Ammon's horn (tissue), 1 donor: Measurements from ENCODE around the gene TBK1.
"Not testable (repeated sequence)": the region's sequence is repeated elsewhere in the genome, so short reads cannot be mapped to it uniquely, and the experiment has no call there.

Source experiments
- DNase-seq: peaks from one replicate; pipeline ENCODE4 v3.0.0-alpha.2; 2016; ENCODE audit warnings: low spot score

The TBK1 gene

GRCh38 chr12:64497484-64497883, 45.6 kb downstream of the TBK1 start:
- no peak for DNase-seq

DNA sequence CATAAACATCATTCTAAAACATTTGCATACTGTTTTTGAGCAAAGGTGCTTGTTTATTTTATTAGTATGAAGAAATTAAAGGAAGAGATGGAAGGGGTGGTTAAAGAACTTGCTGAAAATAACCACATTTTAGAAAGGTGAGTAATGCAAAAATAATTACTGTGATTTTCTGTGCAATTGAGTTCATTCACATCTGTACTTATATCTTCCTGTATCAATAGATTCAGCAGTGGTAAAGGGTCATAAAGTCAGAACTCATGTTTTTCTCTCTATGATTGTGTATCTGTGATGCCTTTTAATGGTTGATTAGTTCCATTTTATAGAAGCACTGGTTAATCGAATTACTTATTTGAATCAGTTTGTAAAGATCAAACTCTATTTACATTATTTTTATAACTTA, 46.0 kb downstream of the TBK1 start:
- no peak for DNase-seq

GRCh38 chr12:64500394-64500793, 48.5 kb downstream of the TBK1 start:
- peak; percentile 24 for DNase-seq

DNA sequence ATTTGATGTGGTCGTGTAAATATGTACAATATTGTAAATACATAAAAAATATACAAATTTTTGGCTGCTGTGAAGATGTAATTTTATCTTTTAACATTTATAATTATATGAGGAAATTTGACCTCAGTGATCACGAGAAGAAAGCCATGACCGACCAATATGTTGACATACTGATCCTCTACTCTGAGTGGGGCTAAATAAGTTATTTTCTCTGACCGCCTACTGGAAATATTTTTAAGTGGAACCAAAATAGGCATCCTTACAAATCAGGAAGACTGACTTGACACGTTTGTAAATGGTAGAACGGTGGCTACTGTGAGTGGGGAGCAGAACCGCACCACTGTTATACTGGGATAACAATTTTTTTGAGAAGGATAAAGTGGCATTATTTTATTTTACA, 49.6 kb downstream of the TBK1 start:
- DNase-seq, result no peak

DNA sequence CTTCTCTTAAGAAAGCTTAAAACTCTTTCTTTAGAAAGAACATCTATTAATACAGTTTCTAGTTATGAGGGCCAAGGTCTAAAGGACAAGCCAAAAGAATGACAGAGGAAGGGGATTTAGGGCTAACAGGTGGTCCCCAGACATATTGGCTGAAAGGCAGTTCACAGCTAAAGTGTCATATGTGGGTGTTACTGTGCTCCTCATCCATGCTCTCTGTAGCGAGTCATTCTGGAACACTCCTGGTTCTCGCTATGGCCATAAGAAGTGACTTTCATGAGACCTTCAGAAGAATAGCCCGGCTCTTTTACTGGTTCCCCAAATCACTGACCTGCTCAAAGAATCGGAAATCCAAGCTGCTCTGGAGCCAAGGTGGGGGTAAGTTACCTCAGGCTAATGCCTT, 55.0 kb downstream of the TBK1 start:
- DNase-seq, result no peak

GRCh38 chr12:64510667-64511066, 58.7 kb downstream of the TBK1 start:
- DNase-seq, result no peak

GRCh38 chr12:64518396-64518795, 66.5 kb downstream of the TBK1 start:
- no peak for DNase-seq

GRCh38 chr12:64521833-64522232, 69.9 kb downstream of the TBK1 start:
- no peak for DNase-seq

GRCh38 chr12:64522316-64522715, 70.4 kb downstream of the TBK1 start:
- DNase-seq, result no peak

GRCh38 chr12:64522807-64523206, 70.9 kb downstream of the TBK1 start:
- no peak for DNase-seq

DNA sequence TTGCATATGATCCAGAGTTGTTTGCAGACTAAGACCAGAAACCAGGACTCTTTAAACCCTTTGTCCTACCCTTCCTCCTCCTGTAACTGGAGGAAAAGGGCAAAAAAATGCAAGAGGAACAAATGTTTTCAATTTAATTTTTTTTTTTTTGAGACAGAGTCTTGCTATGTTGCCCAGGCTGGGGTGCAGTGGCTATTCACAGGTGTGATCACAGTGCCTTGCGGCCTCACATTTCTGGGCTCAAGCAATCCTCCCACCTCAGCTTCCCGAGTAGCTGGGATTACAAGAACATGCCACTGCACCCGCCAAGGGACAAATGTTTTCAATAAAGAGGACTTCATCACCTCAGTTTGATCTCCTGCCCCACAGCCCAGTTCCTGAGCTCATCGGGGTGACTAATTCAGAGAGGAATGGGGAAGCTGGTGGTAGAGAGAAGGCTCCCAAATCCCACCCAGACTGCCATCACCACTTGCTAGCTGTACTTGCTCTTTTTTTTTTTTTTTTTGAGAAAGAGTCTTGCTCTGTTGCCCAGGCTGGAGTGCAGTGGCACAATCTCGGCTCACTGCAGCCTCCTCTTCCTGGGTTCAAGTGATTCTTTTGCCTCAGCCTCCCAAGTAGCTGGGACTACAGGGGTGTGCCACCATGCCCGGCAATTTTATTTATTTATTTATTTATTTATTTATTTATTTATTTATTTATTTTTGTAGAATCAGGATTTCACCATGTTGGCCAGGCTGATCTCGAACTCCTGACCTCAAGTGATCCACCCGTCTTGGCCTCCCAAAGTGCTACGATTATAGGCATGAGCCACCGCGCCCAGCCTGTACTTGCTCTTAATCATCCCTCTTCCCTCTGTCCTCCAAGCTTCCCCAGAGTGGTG, 71.9 kb downstream of the TBK1 start:
- DNase-seq, result not testable (repeated sequence)

GRCh38 chr12:64525461-64526160, 73.7 kb downstream of the TBK1 start:
- DNase-seq, result peak; percentile 58

DNA sequence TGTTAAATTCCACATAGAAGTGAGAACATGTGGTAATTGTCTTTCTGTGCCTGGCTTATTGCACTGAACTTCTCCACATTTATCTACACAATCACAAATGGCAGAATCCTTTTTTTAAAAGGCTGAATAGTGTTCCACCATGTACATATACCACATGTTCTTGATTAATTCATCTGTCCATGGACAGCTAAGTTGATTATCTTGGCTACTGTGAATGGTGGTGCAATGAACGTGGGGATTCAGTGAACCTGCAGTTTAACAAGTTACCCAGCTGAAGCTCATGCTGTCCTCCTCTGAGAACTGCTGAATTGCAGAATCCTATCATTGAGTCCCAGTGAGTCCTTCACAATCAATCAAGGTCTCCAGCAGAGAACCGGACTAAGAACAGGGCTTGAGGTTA, 74.9 kb downstream of the TBK1 start:
- no peak for DNase-seq

DNA sequence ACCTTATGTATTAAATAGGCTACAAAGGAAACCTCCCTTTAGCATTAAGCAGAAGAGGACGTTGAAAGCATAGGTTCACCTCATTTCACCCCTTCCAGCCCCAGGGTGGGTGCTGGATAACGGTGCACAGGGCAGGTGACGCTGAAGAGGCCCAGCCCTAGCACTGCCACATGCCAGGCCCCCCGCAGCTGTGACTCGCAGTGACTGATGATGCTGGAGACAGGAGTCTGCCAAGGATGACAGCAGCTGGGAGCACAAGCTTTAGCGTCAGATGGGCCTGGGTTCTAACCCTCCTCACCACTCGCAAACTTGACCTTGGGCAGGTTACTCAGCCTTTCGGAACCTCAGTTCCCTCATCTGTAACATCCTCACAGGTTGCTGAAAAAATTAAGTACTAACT, 76.7 kb downstream of the TBK1 start:
- DNase-seq, result no peak

DNA sequence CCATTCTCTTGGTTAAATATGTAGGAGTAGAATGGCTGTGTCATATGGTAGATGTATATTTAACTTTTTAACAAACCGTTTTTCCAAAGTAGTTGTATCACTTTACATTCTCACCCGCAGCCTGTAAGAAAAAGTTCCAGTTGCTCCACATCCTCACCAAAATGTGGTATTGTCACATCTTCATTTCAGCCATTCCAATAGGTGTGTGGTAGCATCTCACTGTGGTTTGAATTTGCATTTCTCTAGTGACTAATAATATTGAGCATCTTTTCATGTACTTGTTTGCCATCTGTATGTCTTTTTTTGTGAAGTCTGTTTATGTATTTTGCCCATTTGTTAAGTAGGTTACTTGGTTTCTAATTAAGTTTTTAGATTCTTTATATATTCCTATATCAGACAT, 78.6 kb downstream of the TBK1 start:
- DNase-seq, result no peak

- no peak for DNase-seq
These were observed 79.9 kb downstream of the TBK1 start for GRCh38 chr12:64531665-64532334.

DNA sequence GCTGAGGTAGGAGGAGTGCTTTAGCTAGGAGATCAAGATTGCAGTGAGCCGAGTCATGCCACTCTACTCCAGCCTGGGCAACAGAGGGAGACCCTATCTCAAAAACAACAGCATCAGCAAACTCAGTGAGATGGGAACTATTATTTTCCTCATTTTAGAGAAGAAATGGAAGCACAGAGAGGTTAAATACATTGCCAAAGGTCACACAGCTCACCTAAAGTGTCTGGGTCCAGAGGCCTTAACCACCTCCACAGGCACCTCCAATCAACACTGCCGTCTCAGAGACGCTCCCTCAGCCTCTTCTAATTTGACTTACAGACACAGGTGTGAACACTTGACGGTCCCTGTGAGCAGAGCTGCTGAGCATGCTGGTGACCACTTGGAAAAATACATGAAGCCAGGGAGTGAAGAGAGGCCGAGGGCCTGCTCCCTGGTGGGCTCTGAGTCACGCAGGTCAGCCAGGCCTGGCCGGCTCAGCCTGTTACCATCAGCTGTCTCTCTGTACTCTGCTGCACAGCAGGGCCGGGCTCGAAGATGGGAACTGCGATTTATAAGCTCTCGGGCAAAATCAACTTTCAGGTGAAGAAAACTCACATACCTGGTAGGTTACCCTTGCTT, 80.9 kb downstream of the TBK1 start:
- no peak for DNase-seq

DNA sequence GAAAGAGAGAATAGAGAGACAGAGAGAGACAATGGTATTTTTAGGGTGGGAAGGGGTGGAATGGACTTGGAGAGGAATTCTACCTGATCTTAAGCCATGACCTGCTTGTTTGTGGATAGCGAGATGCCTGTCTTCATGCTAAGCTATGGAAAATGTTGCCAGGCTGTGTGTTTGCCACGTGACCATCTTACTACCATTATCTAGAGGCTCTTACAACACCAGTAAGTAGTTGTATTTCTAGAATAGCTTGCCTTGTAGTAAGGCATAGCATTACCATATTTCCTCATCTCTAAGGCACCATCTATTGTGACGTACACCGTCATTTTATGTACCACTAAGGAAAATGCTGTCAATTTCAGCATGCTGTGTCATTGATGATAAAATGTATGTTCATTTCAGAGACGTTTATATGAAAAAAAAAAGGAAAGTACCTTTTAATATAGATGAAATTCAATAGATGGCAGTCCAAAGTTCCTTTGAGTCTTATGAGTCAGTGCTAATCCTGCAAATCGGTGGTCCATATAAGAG, 82.8 kb downstream of the TBK1 start:
- DNase-seq, result no peak

DNA sequence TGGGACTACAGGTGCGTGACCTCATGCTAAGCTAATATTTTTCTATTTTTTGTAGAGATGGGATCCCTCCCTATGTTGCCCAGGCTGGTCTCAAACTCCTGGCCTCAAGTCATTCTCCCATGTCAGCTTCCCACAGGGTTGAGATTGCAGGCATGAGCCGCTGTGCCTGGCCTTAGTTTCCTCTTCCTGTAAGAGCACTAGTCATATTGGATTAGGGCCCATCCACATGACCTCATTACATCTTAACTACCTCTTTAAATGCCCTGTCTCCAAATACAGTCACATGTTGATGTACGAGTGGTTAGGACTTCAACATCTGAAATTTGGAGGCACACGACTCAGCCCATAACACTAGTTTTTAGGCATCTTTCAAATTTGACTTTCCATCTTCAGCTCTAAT, 86.2 kb downstream of the TBK1 start:
- DNase-seq, result no peak

DNA sequence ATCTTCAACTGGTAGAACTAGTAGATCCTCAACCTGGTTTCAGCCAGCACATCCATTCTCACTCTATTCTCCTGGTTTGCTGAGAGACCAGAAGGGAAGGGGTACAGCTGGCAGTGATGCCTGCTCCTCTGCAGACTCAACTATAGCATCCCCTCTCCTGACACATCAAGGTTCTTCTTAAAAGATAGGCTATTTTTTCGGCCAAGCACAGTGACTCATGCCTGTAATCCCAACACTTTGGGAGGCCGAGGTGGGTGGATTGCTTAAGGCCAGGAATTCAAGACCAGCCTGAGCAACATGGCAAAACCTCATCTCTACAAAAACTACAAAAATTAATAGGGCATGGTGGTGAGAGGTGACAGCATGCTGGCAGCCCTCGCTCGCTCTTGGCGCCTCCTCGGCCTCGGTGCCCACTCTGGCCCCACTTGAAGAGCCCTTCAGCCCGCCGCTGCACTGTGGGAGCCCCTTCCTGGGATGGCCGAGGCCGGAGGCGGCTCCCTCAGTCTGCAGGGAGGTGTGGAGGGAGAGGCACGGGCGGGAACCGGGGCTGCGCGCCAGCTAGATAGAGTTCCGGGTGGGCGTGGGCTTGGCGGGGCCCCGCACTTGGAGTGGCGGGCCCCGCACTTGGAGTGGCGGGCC, 90.6 kb downstream of the TBK1 start:
- DNase-seq, result not testable (repeated sequence)

- no peak for DNase-seq
These were observed 92.6 kb downstream of the TBK1 start for GRCh38 chr12:64544371-64545080.
